Measurements from ENCODE around the gene MCHR2.

MCHR2 gene

GRCh38 chr6:99980741-99981140 is 13.3 kb downstream of the MCHR2 start:
- TF ChIP-seq POLR2AphosphoS5 (IDR thresholded peaks at IDR 0.05; ENCODE audit: low read depth, low read length) (no peak), POLR2A (IDR thresholded peaks at IDR 0.05; ENCODE audit: low read depth, low read length) (no peak), TAF1 (IDR thresholded peaks at IDR 0.05; ENCODE audit: borderline replicate concordance, low read depth, low read length) (no peak)
- DNase-seq (ENCODE audit: insufficient read length) (no peak), FAIRE-seq (no peak)

DNA sequence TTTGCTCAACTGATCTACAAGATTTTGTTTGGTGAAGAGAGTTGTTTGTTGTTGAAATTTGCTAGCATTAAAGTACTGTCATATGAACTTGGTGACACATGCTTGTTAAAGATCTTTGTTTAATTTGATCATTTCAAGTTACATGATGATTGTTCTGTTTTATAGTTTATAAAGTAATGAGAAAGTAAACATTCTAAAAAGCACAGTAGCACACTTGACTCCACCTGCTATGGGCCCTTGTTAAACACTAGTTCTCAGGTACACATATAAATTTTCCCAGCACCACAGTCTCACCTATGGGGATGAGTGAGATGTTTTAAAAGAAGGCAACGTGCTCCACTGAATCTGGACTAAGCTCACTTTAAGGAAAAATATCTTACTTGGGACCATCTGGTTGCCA is 14.1 kb downstream of the MCHR2 start:
- FAIRE-seq = no peak
- no peak for DNase-seq (ENCODE audit: insufficient read length)
- TF ChIP-seq TAF1 (IDR thresholded peaks at IDR 0.05; ENCODE audit: borderline replicate concordance, low read depth, low read length) = no peak
- no peak for TF ChIP-seq POLR2A (IDR thresholded peaks at IDR 0.05; ENCODE audit: low read depth, low read length)
- TF ChIP-seq POLR2AphosphoS5 (IDR thresholded peaks at IDR 0.05; ENCODE audit: low read depth, low read length) = no peak

DNA sequence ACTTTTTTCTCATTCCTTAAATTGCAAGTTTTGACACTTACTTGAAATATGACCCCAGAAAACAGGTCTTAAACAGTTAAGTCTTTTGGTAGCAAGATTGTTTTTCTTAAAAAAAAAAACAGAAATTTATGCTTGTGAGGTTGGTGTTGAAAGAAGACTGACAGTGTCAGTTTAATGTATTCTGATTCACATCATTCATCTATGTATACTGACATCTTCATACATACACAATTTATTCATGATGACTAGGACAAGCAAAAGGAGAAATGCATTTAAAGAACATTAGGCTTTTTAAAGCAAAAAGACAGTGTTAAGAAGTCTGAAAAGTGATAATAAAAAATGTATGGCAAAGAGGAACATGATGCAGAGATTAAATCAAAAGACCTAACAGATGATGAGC is 27.0 kb downstream of the MCHR2 start:
- no peak for DNase-seq (ENCODE audit: insufficient read length)

DNA sequence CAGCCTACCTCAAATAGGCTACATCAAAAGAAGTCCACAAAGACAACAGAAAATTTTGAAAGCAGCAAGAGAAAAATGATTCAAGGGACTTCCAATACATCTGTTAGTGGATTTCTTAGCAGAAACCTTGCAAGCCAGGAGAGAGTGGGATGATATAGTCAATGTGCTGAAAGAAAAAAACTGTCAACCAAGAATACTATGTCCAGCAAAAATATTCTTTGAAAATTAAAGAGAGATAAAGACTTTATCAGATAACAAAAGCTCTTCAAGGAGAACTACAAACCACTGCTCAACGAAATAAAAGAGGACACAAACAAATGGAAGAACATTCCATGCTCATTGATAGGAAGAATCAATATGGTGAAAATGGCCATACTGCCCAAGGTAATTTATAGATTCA is 34.0 kb downstream of the MCHR2 start:
- DNase-seq (ENCODE audit: insufficient read length) = no peak
- no peak for TF ChIP-seq TAF1 (IDR thresholded peaks at IDR 0.05; ENCODE audit: borderline replicate concordance, low read depth, low read length)
- TF ChIP-seq POLR2A (IDR thresholded peaks at IDR 0.05; ENCODE audit: low read depth, low read length) = no peak
- no peak for TF ChIP-seq POLR2AphosphoS5 (IDR thresholded peaks at IDR 0.05; ENCODE audit: low read depth, low read length)
- FAIRE-seq = no peak

More for the DNA sequence above, 27.0 kb downstream of the MCHR2 start:
- TF ChIP-seq POLR2A (IDR thresholded peaks at IDR 0.05; ENCODE audit: low read depth, low read length) = no peak
- no peak for TF ChIP-seq POLR2AphosphoS5 (IDR thresholded peaks at IDR 0.05; ENCODE audit: low read depth, low read length)
- TF ChIP-seq TAF1 (IDR thresholded peaks at IDR 0.05; ENCODE audit: borderline replicate concordance, low read depth, low read length) = no peak
- FAIRE-seq = no peak

- no peak for FAIRE-seq
- TF ChIP-seq POLR2A (IDR thresholded peaks at IDR 0.05; ENCODE audit: low read depth, low read length) = no peak
- no peak for TF ChIP-seq POLR2AphosphoS5 (IDR thresholded peaks at IDR 0.05; ENCODE audit: low read depth, low read length)
- no peak for TF ChIP-seq TAF1 (IDR thresholded peaks at IDR 0.05; ENCODE audit: borderline replicate concordance, low read depth, low read length)
These were observed 42.8 kb downstream of the MCHR2 start for GRCh38 chr6:99951016-99951805.

GRCh38 chr6:99946005-99946404 is 48.0 kb downstream of the MCHR2 start:
- no peak for TF ChIP-seq TAF1 (IDR thresholded peaks at IDR 0.05; ENCODE audit: borderline replicate concordance, low read depth, low read length)
- TF ChIP-seq POLR2AphosphoS5 (IDR thresholded peaks at IDR 0.05; ENCODE audit: low read depth, low read length) = no peak
- no peak for TF ChIP-seq POLR2A (IDR thresholded peaks at IDR 0.05; ENCODE audit: low read depth, low read length)
- no peak for FAIRE-seq
- DNase-seq (ENCODE audit: insufficient read length) = no peak

More at GRCh38 chr6:99951016-99951805, 42.8 kb downstream of the MCHR2 start:
- no peak for DNase-seq (ENCODE audit: insufficient read length)

DNA sequence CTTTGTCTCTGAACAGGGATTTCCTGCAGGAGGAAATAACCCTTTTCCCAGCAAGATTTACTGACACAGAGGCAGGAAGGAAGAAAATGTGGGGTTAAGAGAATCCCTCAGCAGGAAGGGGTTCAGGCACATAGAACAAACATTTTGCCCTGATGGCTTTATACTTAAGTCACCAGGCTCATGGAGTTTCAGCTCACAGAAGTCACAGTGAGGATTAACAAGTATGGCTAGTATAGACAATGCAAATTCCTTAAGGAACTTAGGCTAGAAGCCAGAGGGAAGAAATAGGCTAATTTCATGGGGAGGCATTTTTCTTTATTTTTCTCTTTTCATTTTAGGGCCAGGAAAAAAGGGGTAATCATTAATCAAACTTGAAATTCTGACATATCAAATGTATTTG is 50.2 kb downstream of the MCHR2 start:
- no peak for FAIRE-seq
- TF ChIP-seq POLR2AphosphoS5 (IDR thresholded peaks at IDR 0.05; ENCODE audit: low read depth, low read length) = no peak
- no peak for TF ChIP-seq TAF1 (IDR thresholded peaks at IDR 0.05; ENCODE audit: borderline replicate concordance, low read depth, low read length)
- TF ChIP-seq POLR2A (IDR thresholded peaks at IDR 0.05; ENCODE audit: low read depth, low read length) = no peak

GRCh38 chr6:99940582-99940981 is 53.4 kb downstream of the MCHR2 start:
- FAIRE-seq (no peak), DNase-seq (ENCODE audit: insufficient read length) (no peak)
- TF ChIP-seq POLR2AphosphoS5 (IDR thresholded peaks at IDR 0.05; ENCODE audit: low read depth, low read length) (no peak), POLR2A (IDR thresholded peaks at IDR 0.05; ENCODE audit: low read depth, low read length) (no peak), TAF1 (IDR thresholded peaks at IDR 0.05; ENCODE audit: borderline replicate concordance, low read depth, low read length) (no peak)

More for the DNA sequence above, 50.2 kb downstream of the MCHR2 start:
- DNase-seq (ENCODE audit: insufficient read length) = no peak

DNA sequence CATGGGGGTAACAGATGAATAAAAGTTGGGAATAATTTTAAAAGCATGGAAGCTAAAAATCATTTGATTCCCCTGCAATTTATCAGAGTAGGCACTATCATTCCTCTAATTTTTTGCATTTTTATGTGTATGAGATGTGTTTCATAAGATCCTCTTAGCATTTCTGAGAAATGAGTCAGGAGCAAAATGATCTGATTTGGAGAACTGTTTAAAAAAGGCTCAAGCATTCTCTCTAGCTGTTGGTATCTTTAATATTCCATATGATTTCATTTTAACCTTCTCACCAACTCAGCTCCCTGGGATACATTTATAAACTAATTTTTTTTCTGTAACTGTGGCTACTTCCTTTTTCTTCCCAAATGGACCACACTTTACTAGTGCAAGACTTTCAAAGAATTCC is 60.9 kb downstream of the MCHR2 start:
- DNase-seq (ENCODE audit: insufficient read length) (no peak), FAIRE-seq (no peak)
- TF ChIP-seq POLR2AphosphoS5 (IDR thresholded peaks at IDR 0.05; ENCODE audit: low read depth, low read length) (no peak), TAF1 (IDR thresholded peaks at IDR 0.05; ENCODE audit: borderline replicate concordance, low read depth, low read length) (no peak), POLR2A (IDR thresholded peaks at IDR 0.05; ENCODE audit: low read depth, low read length) (no peak)

GRCh38 chr6:99912657-99913056 is 81.4 kb downstream of the MCHR2 start:
- FAIRE-seq (no peak), DNase-seq (ENCODE audit: insufficient read length) (no peak)
- TF ChIP-seq POLR2A (IDR thresholded peaks at IDR 0.05; ENCODE audit: low read depth, low read length) = no peak
- no peak for TF ChIP-seq POLR2AphosphoS5 (IDR thresholded peaks at IDR 0.05; ENCODE audit: low read depth, low read length)
- no peak for TF ChIP-seq TAF1 (IDR thresholded peaks at IDR 0.05; ENCODE audit: borderline replicate concordance, low read depth, low read length)

DNA sequence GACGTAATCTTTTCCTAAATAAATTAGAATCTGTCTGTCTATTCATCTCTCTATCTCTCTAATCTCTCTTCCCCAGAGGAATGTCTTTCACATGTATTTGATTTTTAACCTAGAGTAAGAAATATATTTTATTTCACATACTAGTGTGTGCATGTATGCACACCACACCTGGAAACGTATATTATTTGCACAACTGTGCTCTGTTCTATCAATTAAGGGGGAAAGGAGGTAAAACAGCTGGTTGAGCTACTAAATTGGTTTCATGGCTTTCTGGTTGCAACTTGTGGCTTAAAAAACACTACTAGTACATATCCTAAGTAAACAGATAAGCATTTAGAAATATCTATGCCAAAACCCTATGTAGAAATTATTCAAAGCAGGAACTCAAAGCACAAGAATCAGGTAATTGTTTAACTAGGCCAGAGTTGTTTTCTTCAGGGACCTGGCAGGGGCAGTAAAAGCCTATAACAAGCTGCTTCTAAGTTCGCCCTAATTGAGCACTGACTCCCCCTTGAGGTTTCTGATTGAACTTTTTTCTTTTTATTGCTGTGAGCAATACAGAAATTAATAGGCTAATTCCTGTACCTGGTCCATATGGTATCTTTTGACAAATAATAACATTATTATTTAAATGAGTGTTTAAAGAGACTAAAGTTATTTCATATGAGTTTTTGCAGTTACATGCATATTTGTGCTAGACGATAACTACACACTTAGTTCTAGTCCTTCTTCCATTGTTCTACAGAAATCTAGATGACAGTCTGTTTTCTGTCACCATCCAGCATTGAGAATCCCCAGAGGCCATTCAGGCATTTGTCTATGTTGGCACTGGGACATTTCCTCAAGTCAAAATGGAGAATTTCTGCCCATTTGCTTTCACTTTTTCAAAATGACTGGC is 88.6 kb downstream of the MCHR2 start:
- TF ChIP-seq POLR2AphosphoS5 (IDR thresholded peaks at IDR 0.05; ENCODE audit: low read depth, low read length) (no peak), POLR2A (IDR thresholded peaks at IDR 0.05; ENCODE audit: low read depth, low read length) (no peak), TAF1 (IDR thresholded peaks at IDR 0.05; ENCODE audit: borderline replicate concordance, low read depth, low read length) (no peak)
- no peak for FAIRE-seq
- DNase-seq (ENCODE audit: insufficient read length) = no peak
